IPS-18c (cell line): Measurements from ENCODE around the gene ADORA1.

Source experiments
- H3K4me3 ChIP-seq: 2 replicates; pipeline ENCODE4 v1.7.0; 2013; ENCODE audit warnings: low read depth, mild to moderate bottlenecking, low read length, moderate library complexity; ENCODE audit not compliant: insufficient read depth
- H3K9me3 ChIP-seq: one replicate; pipeline ENCODE4 v1.6.1; 2013; ENCODE audit warnings: mild to moderate bottlenecking, low read length, moderate library complexity; ENCODE audit not compliant: control insufficient read depth, insufficient read depth

The ADORA1 gene

DNA sequence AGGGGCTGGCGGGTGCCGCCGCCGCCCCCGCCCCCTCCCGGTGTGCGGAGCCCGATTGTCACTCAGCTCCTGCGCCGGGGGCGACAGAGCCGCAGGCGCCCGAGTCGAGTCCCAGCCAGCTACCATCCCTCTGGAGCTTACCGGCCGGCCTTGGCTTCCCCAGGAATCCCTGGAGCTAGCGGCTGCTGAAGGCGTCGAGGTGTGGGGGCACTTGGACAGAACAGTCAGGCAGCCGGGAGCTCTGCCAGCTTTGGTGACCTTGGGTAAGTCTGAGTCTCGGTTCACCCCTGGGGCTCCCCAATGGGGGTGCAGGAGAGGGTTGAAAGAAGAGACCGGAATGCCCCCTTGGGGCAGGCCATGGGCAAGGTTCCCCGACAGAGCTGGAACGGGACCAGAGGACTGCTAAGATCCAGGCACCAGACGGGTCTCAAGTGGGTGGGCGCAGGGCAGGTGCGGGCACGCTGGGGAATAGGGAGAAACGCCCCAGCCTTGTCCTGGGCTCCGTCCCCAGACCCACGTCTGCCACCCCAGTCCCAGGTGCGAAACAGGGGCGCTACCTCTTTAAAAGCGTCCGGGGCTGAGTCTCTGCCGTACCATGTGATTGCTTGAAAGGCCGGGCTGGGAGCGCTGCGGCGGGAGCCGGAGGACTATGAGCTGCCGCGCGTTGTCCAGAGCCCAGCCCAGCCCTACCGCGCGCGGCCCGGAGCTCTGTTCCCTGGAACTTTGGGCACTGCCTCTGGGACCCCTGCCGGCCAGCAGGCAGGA is at the start of gene ADORA1:
TSS of gene ADORA1 (plus strand) at position 61 of the 765 bp plus-strand sequence. CDS start 1,116 bp downstream, outside the sequence.
- peak within 1 kb of the TSS; percentile 55 for H3K4me3 ChIP-seq
- H3K9me3 ChIP-seq = no peaks in the 10 kb centered on the region

GRCh38 chr1:203077956-203078355 is 49.6 kb upstream of the ADORA1 start:
- Histone ChIP-seq H3K4me3 (no peak overlapping the region), H3K9me3 (no peaks in the 10 kb centered on the region)

GRCh38 chr1:203078478-203078877 is 49.0 kb upstream of the ADORA1 start:
- Histone ChIP-seq H3K4me3 (no peak overlapping the region), H3K9me3 (no peaks in the 10 kb centered on the region)

- H3K9me3 ChIP-seq = no peaks in the 10 kb centered on the region
- no peak overlapping the region for H3K4me3 ChIP-seq
These were observed 47.1 kb upstream of the ADORA1 start for GRCh38 chr1:203080456-203080855.

GRCh38 chr1:203081465-203082230 is 45.9 kb upstream of the ADORA1 start:
- H3K9me3 ChIP-seq = no peaks in the 10 kb centered on the region
- H3K4me3 ChIP-seq = no peak overlapping the region

- H3K4me3 ChIP-seq = no peak overlapping the region
These were observed 45.4 kb upstream of the ADORA1 start for GRCh38 chr1:203082231-203082505.

GRCh38 chr1:203082571-203083462 is 44.7 kb upstream of the ADORA1 start:
- no peaks in the 10 kb centered on the region for H3K9me3 ChIP-seq
- H3K4me3 ChIP-seq = no peak overlapping the region

More at GRCh38 chr1:203082231-203082505, 45.4 kb upstream of the ADORA1 start:
- H3K9me3 ChIP-seq = no peaks in the 10 kb centered on the region

GRCh38 chr1:203083463-203083921 is 44.0 kb upstream of the ADORA1 start:
- no peak overlapping the region for H3K4me3 ChIP-seq

GRCh38 chr1:203084588-203085527 is 42.7 kb upstream of the ADORA1 start:
- H3K9me3 ChIP-seq = no peaks in the 10 kb centered on the region

More at GRCh38 chr1:203083463-203083921, 44.0 kb upstream of the ADORA1 start:
- no peaks in the 10 kb centered on the region for H3K9me3 ChIP-seq

GRCh38 chr1:203085528-203086406 is 41.8 kb upstream of the ADORA1 start, which contains the start of gene MYOG:
Gene MYOG, minus strand, starts transcription at chr1:203086012. Its CDS starts 51 bp downstream, at chr1:203085961.
- H3K4me3 ChIP-seq = no peak within 1 kb of the TSS

More at GRCh38 chr1:203084588-203085527, 42.7 kb upstream of the ADORA1 start:
- H3K4me3 ChIP-seq = no peak overlapping the region

DNA sequence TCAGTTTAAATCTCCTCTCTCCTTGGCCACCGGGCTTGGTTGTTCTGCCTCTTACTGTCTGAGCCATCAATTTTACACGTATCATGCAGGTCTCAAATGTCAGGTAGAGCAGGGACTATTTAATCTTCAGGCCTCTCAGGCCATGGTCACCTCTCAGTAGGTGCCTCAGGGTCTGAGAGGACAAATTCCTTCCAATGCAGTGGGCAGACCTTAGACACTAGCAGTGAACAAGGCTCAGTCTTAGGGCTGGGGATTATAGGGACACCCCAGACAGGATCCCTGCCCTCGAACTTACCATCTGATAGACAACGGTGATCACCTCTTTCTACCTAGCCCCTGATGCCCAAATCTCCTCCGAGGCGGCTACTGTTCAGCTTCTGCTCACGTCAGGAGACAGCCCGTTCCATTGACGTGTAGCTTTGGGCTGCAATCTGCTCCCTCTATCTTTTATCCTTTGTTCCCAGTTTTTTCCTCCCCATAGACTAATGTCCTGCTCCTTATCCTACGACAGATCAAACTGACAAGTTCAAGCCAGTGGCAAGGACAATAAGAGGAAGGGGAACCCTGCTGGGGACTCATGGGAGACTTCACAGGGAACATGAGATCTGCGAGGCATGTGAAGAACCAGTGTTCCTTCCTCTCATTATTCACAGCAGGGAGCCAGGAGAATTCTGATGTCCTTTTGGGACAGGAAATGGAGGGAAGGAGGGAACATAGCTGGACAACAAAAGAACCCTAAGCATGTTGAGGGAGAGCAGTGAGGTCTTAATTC is 40.3 kb upstream of the ADORA1 start:
- no peaks in the 10 kb centered on the region for H3K9me3 ChIP-seq
- no peak overlapping the region for H3K4me3 ChIP-seq

More at GRCh38 chr1:203085528-203086406, 41.8 kb upstream of the ADORA1 start, which contains the start of gene MYOG:
- no peaks in the 10 kb centered on the region for H3K9me3 ChIP-seq

DNA sequence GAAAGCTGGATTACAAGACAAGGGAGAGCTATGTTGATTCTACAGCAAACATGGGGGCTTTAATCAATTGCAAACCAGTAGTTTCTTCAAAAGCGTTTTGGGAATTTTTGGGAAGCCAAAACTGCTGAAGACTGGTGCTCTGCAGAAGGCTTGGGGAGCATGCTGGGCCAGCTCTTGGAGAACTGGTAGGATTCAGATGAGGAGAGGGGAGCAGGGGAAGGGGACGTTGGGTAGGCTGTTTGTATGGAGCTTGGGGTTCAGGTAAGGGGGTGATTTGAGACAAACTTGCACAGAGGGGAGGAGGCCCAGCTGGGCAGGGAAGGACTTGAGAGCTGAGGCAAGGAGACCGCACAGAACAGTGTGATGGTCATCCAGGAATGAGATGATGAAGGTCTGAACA is 39.1 kb upstream of the ADORA1 start:
- H3K4me3 ChIP-seq = no peak overlapping the region
- no peaks in the 10 kb centered on the region for H3K9me3 ChIP-seq

DNA sequence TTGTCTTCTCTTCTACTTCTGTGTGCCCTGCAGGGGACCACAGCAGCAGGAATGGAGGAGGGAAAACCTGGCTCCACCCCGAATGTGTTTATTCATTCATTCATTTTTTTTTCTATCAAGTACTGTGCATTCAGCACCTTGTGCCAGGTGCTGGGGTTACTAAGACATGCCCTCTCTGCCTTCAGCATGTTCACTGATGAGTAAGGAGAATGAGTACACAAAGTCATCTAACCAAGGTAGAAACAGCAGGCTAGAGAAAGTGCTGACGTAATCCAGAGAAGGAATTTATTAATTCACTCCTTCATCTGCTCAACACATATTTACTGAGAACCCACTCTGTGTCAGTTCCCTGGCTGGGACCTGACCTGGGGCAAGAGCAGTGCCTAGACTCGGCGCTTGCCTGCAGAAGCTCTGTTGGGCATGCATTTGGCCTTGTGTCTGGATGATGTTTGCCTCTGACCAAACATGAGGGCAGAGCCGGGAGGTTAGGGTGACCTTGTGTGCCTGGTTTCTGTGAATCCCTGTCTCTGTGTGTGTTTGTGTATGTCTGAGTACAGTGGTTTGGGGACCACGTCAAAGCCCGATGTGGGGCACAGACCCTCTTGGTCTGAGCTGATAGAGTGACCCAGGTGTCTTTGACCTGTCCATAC is 38.4 kb upstream of the ADORA1 start:
- Histone ChIP-seq H3K9me3 (peaks cover 3% of the 10 kb centered on the region), H3K4me3 (no peak overlapping the region)

GRCh38 chr1:203089651-203090045 is 37.9 kb upstream of the ADORA1 start:
- H3K9me3 ChIP-seq = peaks cover 3% of the 10 kb centered on the region
- no peak overlapping the region for H3K4me3 ChIP-seq
